ENCODE data around the gene MTRF1L.

Gene MTRF1L

GRCh38 chr6:152941746-152942145, 60.8 kb downstream of the MTRF1L start:
- no peak for DNase-seq
- TF ChIP-seq GATA1 (IDR thresholded peaks at IDR 0.05; ENCODE audit: low read depth, low read length) (no peak), POLR2A (IDR thresholded peaks at IDR 0.05; ENCODE audit: low read length) (no peak)

Measured in erythroblast (primary cell).